D721Med (cell line): ENCODE measurements around the gene ATP8B4.

Experiments
- DNase-seq: peaks from one replicate; pipeline ENCODE4 v3.0.0; 2011; ENCODE audit warnings: low spot score; ENCODE audit not compliant: insufficient read length
- FAIRE-seq: peaks from 2 replicates; lab custom pipeline; 2011; peaks lifted over from hg19 to GRCh38; lab: Jason Lieb, UNC
- CTCF ChIP-seq: IDR thresholded peaks from 2 replicates; pipeline ENCODE4 v1.5.1; 2012; ENCODE audit warnings: mild to moderate bottlenecking, control low read depth; ENCODE audit not compliant: insufficient read depth; ENCODE audit errors: missing control alignments

Gene ATP8B4

DNA sequence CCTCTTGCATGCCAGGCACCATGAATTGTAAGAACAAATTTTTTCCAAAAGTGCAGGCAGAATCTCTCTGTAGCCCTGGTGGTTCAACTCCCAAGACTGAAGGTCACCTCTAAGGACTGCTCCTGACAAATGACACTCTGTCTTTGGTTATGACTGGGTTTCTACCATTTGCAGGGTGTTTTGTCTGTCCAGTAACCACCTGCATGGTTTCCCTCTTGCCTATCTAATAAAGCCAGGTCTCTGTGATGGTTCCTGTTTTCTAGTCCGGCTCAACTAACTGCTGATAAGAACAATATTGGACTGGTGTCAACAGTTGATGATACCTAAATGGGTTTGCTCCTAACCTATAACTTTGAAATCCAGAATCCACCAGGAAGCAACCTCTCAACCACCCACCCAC, 43.7 kb downstream of the ATP8B4 start:
- no peak for FAIRE-seq
- TF ChIP-seq CTCF = no peak
- DNase-seq = no peak

GRCh38 chr15:50071551-50072258, 47.3 kb downstream of the ATP8B4 start:
- DNase-seq (peak; percentile 29), FAIRE-seq (no peak)
- TF ChIP-seq CTCF = no peak

- DNase-seq = no peak
- FAIRE-seq = no peak
- no peak for TF ChIP-seq CTCF
Observed at GRCh38 chr15:50068016-50068415, 51.0 kb downstream of the ATP8B4 start.

GRCh38 chr15:50067254-50067653, 51.8 kb downstream of the ATP8B4 start:
- no peak for TF ChIP-seq CTCF
- no peak for FAIRE-seq
- no peak for DNase-seq

- FAIRE-seq (no peak), DNase-seq (no peak)
- no peak for TF ChIP-seq CTCF
Observed at GRCh38 chr15:50066666-50067065, 52.4 kb downstream of the ATP8B4 start.

- TF ChIP-seq CTCF = no peak
- FAIRE-seq = no peak
- no peak for DNase-seq
Observed at GRCh38 chr15:50066202-50066601, 52.8 kb downstream of the ATP8B4 start.

- FAIRE-seq = no peak
- DNase-seq = no peak
- no peak for TF ChIP-seq CTCF
Observed at GRCh38 chr15:50065279-50065678, 53.8 kb downstream of the ATP8B4 start.
